GM19397 (cell line): Measurements from ENCODE around the gene DPF3.

Source experiments
- ATAC-seq: cut with Tn5 transposase; IDR thresholded peaks from one replicate; pipeline ENCODE4 v1.9.1; 2021; ENCODE audit warnings: mild to moderate bottlenecking, moderate library complexity; ENCODE audit not compliant: unreplicated experiment

DPF3 gene

DNA sequence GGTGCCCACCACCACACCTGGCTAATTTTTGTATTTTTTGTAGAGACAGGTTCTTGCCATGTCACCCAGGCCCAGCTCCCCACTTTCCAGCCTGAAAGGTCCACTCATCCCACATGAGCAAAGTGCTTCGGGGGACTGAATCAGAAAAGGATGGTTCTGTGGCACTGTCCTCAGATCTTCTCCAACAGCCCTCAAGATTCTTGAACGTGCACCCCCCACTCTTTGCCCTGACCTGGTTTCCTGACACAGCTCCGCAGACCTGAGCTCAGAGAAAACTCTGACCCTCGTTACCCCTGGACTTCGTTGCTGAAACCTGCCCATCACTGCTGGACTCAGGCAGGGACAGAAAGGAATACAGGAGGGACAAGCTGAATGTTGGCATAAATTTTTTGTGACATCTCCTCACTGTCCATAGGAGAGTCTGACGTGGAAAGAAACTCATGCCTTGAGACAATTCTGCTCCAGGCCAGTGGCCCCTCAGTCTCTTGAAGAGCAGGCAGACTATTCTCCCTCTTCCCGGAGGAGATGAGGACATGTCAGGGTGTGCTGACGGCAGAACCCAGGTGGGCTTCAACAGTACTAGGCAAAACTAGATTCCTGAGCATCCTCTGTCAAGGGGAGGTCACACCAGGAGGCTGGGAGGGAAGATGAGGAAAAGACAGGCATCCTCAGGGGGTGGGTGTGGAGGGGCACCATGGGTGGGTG, 149.3 kb downstream of the DPF3 start:
- no peak for ATAC-seq

DNA sequence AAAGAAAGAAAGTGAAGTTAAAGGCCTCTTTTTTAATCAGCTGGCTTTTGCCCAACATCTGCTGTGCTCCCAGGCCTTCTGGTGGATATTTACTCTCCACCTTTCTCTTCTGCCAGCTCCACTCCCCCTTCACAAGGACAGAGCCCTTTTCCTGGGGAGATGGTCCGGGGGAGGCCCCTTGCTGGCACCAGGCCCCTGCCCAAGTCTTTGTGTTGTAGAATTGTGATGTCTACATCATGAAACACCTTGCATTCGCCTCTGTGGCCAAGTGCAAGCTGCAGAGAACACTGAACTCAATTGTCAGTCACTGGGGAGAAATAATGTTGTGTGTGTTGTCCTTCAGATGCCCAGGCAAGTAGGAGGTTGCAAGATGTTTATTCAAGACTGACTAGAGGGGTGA, 150.3 kb downstream of the DPF3 start:
- ATAC-seq: no peak

DNA sequence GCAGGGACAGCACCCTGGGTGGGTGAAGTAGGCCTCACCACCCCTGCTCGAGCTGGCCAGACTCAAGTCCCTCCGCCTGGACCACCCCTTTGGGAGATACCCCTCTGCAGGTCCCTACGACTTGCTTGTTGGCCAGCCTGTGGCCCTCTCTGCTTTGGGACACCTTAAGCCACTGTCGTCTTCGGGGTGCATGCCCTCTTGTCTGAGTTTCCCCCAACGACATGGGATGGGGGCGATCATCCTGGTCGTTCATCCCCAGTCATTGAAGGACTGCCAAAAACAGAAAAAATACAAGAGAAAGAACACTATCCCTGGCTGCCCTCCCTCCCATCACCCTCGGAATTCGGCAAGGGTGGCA, 151.1 kb downstream of the DPF3 start:
- no peak for ATAC-seq

DNA sequence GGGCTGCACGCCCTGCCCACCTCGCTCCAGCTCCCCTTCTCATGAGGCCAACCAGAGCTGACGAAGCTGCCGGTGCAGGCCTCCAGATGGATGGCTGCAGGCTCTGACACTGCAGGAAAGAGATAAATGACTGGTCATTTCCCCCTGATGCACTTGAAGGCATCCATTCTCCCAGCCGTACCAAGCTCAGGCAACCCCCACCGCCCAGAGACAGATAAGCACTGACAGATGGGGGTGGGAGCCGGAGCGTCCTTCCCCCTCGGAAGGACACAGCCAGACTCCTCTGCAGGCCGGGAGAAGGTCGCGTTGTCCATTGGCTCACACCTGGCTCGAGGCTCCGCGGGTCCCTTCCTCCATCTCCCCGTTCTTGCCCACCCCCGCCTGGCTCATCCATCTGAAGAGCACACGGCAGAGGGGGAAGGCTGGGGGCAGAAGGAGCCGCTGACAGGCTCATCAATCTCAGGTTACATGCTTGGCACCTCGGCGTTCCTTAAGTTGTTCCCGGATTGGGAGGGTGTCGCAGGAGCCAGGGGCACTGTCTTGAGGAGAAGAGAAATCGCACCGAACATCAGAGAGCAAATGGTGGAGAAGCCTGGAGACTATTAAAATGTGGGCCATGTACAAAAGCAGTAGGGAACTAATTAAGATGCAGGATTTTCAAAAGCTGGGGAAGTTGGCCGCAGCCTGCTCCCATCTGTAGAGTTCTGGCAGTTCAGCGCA, 151.6 kb downstream of the DPF3 start:
- no peak for ATAC-seq

DNA sequence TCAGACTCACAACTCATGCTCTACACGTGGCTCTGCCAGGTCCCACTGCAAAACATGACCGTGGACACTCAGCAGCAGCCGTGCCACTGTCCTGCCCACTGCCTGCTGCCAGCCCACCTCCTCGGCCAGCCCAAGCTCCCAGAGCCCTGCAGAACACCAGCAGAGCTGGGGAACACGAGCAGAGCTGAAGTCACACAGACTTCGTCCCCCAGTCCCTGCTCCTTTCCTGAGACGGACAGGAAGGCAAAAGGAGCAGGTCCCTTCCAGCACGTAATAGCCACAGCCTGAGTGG, 152.1 kb downstream of the DPF3 start:
- no peak for ATAC-seq

DNA sequence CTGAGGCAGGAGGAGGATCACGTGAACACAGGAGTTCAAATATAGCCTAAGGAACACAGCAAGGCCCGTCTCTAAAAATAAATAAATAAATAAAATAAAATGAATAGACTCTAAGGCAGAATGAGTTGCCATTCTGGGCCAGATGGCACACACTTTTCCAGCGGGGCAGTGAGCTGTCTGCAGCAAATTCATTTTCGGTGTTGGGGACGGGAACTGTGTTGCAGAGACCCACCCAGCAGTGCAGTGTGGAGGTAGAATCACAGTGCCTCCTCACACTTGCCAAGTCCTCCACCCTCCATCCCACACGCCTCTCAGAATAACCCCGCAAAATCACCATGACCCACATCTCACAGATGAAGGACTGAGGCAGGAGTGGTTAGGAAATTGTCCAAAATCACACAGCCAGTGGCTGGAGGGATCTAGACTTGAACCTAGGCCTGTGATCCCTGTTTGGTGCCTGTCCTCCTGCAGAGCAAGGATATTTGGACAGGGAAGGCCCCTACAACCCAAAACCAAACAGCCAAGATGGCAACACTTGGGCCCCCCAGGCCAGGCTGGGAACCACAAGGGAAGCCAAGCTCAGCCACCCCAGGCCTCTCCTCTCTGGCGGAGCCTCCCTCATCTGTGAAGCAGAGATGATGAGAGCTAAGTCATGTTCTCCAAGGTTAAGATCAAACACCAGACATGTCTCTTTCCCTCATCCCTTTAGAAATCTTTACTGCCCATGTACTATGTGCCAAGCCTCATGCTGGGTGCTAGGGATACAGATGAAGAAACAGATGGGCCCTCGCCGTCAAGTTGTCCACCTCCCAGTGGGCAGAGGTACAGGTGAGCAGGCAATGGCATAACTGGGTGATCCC, 152.7 kb downstream of the DPF3 start:
- ATAC-seq: no peak

DNA sequence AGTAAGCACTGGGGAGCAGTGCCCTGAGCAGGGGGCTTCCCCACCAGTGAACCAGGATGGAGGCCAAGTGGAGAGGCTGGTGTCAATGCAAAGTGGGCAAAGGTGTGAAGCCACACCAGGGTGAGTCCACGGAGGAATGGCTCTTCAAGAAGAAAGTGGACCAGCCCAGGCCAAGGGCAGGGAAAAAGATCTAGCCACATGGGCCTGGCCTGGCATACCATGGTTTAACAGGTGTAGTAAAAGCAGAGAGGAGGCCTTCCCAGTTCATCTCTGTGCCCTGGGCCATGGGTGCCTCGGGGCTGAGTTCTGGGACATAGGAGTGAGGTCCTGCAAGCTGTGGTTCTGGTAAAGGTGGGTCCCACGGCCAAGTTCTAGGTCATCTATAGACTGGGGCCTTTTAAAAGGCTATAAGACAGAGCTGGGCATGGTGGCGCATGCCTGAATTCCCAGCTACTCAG, 153.4 kb downstream of the DPF3 start:
- no peak for ATAC-seq

DNA sequence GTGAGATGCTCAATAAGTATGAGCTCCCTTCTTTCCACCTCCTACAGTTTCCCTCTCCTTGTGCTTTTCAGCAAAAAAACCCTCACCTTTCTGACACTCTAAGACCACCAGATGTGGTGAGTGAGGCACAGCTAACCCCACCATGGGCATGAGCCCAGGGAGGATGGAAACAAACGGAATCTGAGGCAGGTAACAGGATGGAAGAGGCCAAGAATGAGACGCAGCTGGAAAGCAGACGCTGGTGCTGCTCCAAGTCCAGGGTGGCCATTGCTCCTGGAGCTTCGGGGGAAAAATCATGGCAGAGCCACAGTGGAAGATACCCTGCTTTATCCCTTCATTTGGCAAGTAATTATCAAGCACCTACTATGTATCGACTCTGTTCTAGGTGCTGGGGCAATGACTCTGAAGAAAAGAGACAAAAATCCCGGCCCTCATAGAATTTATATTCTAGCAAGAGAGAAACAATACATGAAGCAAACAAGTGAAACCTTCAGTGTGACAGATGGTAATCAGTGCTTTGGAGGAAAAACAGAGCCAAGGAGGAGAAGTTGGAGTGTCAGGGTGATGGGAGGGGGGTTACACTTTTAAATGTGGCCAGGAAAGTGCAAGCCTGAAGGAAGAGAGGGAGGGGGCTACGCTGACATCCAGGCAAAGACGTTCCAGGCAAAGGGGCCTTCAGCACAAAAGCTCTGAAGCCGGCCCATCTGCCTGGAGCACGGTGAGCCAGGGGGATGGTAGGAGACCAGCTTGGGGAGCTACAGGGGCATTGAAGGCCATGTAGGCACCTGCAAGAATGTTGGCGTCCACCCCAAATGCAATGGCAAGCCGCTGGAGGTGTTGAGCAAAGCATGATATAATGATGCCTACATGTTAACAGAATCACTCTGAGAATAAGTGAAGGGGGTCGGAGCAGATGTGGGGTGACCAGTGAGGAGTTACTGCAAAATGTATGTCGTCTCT, 154.2 kb downstream of the DPF3 start:
- ATAC-seq: no peak

DNA sequence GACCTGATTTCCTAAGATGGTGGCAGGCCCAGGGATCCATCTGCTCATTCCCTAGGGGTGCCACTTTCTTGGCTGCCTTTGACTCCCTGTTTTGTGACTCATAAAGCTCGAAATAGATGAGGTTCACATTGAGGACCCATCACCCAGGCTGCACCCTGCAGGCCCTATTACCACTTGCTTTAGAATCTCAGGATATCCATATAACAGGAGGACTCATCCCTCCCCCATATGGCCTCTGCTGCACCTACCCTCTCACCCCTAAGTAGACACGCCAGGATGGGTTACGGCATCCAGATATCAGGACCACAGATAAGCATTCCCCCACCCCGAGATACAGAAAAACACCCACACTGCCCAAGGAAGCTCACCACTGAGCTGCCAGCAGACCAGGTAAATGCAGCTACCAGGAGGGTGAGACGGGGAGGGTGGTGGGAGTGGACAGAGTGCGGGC, 155.7 kb downstream of the DPF3 start:
- no peak for ATAC-seq

DNA sequence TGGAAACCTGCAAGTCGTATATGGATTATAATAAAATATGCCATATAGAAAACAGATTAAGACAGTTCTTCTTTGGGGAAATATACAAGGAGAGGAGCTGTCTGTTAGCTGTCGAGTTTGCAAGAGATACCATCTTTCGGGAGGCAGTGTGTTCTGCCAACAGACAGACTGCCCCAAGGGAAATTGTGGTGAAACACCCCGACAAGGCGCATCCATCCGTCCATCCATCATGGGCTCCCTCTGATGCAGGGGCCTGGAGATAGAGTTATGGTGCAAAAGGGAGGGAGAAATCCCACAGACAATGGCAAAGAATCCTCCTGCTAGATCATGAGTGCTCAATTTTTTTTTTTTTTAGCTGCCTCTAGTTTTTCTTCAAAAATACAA, 156.3 kb downstream of the DPF3 start:
- no peak for ATAC-seq

DNA sequence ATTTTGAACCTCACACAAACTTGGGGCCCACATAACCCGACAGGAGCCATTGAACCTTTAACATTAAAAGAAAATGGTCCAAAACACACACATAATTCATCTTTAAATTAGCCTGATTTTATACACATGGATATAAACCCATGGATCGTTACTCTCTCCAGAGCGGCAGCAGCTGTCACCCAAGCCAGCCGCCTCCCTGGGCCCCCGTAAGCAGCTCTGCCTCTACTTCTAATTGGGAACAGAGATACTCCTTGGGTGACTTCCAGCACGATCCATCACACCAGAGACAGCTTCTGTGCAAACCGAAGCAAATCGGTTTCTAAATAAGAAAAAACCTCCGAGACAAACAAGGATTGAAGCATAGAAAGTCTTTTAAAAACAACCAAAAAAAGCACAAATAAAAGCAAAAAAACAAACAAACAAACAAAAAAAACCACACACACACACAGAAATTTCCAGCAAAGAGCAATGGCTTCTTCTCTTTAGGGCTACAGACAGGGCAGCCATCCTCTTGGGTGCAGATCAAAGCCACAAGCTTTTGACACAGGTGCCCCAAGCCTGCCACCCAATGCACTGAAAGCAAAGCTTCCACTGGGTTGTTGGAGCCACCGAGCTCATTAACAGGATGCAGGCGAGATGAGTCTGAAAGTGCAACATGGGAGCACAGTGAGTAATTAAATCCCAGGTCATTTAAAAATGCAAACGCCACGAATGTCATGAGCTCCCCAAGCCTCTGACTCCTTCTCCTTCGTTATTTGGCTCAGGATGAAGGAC, 156.9 kb downstream of the DPF3 start:
- ATAC-seq: no peak

DNA sequence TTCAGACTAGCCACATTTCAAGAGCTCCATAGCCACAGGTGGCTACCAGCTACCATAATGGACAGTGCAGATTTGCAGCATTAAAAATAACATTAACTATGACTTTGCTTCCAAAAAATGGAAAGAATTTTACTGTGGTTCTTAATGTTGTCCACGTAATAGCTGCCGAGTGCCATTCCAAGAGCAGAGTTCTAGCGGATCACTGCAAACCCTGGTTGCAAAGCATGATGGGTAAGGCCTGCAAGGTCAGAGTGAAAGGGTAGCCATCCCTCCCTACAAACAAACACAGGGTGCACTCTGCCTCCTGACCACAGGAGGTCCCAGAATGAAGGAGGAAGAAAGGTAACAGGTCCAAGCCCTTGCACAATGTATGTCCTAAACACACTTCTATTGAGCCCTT, 157.6 kb downstream of the DPF3 start:
- ATAC-seq: no peak

DNA sequence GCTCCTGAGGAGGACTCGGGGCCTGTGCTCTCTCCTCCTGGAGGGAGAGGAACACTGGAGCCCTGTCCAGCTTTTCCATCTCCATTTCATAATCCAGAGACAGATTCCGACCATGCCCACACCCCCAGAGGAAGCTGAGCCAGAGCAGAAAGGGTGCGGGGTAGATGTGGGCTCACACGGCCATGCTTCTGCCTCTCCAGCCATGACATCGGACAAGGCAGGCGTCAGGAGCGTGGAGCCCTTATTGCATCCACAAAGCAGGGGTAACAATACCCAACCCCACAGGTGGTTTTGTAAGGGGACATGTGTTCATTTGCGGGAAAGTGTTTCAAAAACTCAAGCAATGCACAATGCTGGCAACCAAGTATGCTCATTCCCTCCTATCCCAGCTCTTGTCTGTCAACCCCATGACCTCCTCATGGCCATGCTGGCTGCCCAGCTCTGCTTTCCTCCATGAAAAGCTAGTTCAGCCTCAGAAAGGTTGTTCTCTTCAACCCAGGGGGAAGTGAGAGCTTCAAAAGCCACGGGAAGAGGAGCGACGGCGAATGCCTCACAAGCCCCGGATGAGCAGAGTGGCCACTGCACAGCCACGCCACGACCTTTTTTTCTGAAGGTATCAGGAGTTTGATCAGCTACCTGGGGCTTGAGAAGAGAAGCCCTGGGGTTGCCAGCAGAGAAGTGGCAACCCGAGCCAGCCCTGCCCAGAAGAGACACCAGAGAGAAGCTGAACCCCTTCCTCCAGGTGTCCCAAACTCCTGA, 161.7 kb downstream of the DPF3 start:
- ATAC-seq: no peak

DNA sequence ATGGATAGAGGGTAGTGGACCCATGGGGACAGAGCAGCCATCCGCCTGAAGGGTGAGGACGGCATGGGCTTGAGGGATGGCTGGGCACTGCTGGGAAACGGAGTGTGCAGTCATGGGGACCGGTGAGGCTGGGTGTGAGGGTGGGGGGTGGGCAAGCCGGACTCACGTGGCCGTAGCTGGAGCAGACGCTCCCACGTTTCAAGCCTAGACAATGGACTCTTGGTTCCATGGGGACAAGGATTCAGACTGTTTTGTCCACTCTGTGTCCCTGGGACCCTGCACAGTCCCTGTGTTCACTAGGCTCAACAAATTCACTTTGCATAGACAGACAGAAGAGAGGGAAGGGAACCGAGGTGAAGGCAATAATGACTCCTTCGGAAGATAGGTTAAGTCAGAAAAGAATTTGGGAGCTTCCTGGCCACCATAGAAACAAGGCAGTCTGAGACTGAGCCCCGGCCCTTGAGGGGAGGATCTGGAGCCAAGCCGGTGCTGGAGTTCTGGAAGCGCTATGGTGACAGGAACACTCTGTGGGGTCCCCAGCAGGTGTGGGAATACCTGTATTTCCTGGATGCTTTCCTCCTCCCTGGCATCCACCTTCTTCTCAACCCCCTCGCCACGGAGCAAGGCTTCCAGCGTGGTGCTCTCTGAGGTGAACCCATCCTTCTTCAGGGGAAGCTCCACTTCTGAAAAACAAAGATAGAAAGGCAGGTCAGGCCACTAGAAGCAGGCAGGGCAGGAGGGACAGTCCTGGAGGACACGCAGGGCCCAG, 162.5 kb downstream of the DPF3 start:
- ATAC-seq: no peak

DNA sequence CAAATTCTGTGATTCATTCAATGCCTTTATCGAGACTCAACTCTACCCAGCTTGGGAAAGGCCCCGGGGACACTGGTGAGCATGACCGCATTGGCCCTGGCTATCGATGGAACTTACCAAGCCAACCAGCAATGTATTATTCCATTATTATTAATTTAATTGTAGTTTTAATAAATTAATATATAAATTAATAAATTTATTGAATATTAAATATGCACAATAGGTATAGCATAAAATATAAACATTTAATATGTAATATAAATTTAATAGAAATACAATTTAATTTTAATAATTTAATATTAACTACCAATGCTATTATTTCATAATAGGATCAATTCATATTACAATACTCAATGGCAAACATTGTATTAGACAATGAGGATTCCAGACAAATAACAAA, 163.4 kb downstream of the DPF3 start:
- no peak for ATAC-seq

DNA sequence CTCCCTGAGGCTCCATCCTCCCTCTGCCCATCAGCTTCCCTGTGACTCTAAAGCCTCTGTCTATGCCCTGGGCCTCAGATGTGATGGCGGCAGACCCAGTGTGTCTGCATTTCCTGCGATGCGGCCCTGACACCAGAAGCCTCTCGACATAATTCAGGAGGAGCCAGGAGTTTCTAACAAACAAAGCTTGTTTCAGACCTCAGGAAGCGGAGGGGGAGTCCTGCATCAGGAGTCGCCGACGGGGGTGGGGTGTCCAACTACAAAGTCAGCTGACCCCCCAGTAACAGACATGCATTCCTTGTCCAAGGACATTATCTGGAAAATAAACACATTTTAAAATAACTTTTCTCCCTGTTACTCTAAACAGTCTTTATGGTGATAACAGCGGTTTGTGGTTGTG, 167.5 kb downstream of the DPF3 start:
- ATAC-seq: no peak

DNA sequence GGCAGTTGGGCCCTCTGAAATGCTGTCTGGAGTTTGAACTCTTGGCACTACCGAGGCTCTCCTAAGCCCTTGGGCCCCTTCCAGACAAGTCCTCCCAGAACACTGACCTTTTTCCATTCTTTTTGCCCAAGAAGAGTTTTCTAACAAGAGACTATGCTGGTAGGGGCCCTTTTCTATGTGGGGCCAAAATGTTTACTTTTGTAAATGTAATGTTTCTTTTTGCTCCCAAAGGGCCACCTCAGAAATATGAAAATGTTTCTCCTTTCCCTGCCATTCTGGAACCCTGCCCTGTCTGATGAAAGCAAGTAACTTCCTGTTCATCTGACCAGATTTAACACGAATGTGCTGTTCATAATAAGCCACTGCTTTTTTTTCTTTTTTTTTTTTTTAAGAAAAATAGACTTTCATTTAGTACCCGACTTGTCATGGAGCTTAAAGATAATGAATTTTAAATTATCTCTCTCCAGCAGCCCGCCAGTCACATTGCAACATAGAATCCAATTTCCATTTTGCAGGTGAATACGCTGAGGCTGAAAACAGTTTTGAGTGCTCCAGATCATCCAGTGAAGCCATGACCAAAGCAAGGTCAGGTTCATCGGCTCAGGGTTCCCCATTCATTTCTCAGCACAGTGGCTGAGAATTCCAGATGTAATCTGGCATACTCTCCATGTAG, 169.9 kb downstream of the DPF3 start:
- ATAC-seq: no peak

DNA sequence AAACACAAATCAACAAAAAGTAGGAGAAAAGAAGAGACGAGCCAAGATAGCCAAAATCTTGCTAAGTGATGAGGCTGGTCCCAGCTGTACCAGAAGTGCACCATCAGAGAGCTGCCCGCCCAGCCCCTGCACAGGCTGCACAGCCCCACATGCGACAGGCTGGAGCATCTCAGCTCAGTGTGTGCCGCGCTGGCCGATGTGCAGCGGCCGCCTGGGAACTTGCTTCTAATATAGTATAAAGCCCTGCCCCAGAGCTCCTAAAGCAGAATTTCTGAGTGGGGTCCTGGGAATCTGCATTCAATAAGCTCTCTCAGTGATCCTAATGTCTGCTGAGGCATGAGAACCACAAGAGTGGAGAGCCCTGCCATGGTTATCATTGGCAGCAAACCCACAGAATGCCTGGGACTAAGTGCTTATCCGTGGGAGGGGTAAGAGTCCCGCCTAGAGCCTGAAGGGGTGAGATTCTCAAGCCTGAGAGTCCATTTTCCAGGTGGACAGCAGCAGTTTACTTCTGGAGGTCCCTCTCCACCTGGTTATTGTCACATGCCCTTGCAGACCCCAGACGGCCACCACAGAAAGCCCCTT, 171.6 kb downstream of the DPF3 start:
- no peak for ATAC-seq
